ENCODE data around the gene BAZ2B.

BAZ2B gene

DNA sequence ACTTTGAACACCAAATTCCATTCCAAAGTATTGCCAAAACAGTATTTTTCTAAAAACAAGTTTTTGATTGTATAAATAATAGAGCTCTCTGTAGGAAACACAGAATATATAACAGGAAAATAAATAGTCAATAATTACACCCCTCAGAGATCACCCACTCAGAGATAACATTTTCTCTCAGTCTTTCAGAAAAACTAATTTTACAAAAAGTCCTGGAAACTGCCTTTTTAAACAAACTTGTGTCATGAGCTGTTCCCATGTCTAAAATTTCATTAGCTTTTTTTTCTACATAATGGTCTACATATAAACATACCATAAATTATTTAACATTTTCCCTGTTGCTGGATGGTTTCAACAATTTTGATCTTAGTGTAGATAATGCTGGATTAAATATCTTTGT, 328.6 kb downstream of the BAZ2B start:
- Histone ChIP-seq H2AFZ (ENCODE audit: low read length, unreplicated experiment) (no peak overlapping the region), H3K36me3 (ENCODE audit: insufficient read depth, low read length) (no peaks in the 10 kb centered on the region), H3K4me3 (ENCODE audit: low read depth, low read length) (no peak overlapping the region), H3K79me2 (ENCODE audit: control insufficient read depth, insufficient read depth, low read length, unreplicated experiment) (peaks cover 12% of the 10 kb centered on the region), H3K4me1 (ENCODE audit: control insufficient read depth, insufficient read depth, low read length, unreplicated experiment) (peaks cover 25% of the 10 kb centered on the region), H3K27ac (ENCODE audit: low read depth, low read length) (no peak overlapping the region), H3K27me3 (ENCODE audit: insufficient read depth, low read length) (no peaks in the 10 kb centered on the region)

DNA sequence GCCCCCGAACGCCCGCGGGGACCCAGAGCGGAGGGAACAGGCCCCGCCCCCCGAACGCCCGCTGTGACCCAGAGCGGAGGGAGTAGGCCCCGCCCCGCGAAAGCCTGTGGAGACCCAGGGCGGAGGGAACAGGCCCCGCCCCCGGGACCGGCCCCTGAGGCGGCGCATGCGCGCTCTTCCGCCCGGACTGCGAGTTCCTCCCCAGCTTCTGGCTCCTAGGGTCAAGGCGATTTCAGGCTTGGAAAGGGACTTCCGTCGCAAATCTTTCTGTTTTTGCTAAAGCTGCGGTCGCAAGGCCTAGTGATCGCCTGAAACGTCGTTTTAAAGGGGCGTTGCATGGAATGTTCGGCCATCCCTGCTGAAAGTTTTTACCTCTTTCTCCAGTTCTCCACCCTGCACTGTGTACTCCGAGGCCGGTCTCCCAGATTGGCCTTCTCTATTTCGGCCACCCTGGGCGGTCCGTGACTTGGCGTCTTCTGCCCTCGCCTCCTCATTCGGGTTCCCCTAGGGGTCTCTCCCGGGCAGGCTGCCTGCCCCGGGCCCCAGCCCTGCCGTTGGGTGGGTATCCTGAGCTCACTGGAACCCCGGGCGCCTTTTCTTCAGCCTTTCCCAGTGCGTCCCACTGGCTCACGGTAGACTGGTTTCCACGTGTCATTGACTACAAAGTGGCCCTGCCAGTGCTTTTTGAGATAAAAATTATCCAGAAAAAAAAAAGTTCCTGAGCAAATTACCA, 329.5 kb downstream of the BAZ2B start:
- peak overlapping the region; percentile 89 for H2AFZ ChIP-seq (ENCODE audit: low read length, unreplicated experiment)
- H3K4me3 ChIP-seq (ENCODE audit: low read depth, low read length), result peak overlapping the region; percentile 85
- H3K27me3 ChIP-seq (ENCODE audit: insufficient read depth, low read length), result no peaks in the 10 kb centered on the region
- peaks cover 12% of the 10 kb centered on the region for H3K79me2 ChIP-seq (ENCODE audit: control insufficient read depth, insufficient read depth, low read length, unreplicated experiment)
- no peaks in the 10 kb centered on the region for H3K36me3 ChIP-seq (ENCODE audit: insufficient read depth, low read length)
- H3K27ac ChIP-seq (ENCODE audit: low read depth, low read length), result peak overlapping the region; percentile 42
- peaks cover 25% of the 10 kb centered on the region for H3K4me1 ChIP-seq (ENCODE audit: control insufficient read depth, insufficient read depth, low read length, unreplicated experiment)

DNA sequence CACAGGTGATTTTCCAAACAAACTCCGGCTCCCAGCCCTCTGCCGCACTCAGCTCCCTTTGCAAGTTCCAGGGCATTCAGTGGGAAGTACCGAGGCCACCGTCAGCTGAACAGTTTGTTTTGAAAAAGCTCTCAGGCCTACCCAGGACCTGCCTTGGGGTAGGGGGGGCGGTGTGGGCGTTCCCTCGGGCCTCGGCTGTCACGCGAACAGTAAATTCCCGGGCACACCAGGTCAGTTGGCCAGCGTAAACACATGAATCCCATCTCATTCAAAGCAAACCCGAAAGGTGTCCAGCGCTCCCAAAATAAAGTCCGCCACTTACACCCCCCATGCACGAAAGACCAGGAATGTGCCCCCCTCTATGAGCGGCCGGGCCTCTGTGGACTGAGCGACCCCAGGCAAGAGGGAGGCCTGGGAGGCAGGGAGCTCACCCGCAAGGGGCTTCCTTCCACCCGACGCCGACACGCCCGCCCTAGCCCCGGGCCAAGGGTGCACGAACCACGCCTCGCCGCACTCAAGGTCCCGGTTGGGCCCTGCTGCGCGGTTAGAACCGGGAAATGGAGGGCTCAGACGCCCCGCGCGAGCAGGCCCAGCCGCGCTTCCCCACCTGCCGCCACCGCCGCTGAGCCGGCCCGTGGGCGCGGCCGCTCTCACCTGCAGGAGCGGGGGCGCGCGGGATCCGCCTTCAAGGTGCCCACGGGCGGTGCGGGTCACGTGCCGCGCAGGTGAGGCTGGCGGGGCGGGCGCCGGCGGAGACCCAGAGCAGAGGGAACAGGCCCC, 330.2 kb downstream of the BAZ2B start, which contains the start of gene WDSUB1:
Gene WDSUB1 (minus strand): TSS at position 775 of the 780 bp plus-strand sequence. CDS start 3,634 bp downstream, outside the sequence.
- Histone ChIP-seq H2AFZ (ENCODE audit: low read length, unreplicated experiment) (peak within 1 kb of the TSS; percentile 89), H3K27me3 (ENCODE audit: insufficient read depth, low read length) (no peaks in the 10 kb centered on the region), H3K4me1 (ENCODE audit: control insufficient read depth, insufficient read depth, low read length, unreplicated experiment) (peaks cover 25% of the 10 kb centered on the region), H3K79me2 (ENCODE audit: control insufficient read depth, insufficient read depth, low read length, unreplicated experiment) (peaks cover 12% of the 10 kb centered on the region), H3K27ac (ENCODE audit: low read depth, low read length) (peak within 1 kb of the TSS; percentile 42), H3K4me3 (ENCODE audit: low read depth, low read length) (peak within 1 kb of the TSS; percentile 85), H3K36me3 (ENCODE audit: insufficient read depth, low read length) (no peaks in the 10 kb centered on the region)

DNA sequence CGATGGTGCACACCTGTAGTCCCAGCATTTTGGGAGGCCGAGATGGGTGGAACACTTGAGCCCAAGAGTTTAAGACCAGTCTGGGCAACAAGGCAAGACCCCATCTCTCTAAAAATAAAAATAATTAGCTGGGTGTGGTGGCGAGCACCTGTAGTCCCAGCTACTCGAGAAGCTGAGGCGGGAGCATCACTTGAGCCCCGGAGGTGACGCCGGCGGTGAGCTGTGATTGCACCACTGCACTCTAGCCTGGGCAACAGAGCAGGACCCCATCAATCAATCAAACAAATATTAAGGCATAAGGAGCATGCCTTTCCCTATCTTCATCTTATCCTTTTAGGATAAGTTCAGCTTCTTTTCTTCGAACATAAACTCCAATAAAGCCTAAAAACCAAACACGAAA, 330.9 kb downstream of the BAZ2B start:
- H3K27ac ChIP-seq (ENCODE audit: low read depth, low read length), result no peak overlapping the region
- H3K4me1 ChIP-seq (ENCODE audit: control insufficient read depth, insufficient read depth, low read length, unreplicated experiment), result peaks cover 21% of the 10 kb centered on the region
- no peaks in the 10 kb centered on the region; the same call in 1 of the 2 replicates for H3K36me3 ChIP-seq (ENCODE audit: insufficient read depth, low read length)
- H3K4me3 ChIP-seq (ENCODE audit: low read depth, low read length), result peak overlapping the region; percentile 85
- peaks cover 12% of the 10 kb centered on the region for H3K79me2 ChIP-seq (ENCODE audit: control insufficient read depth, insufficient read depth, low read length, unreplicated experiment)
- no peaks in the 10 kb centered on the region for H3K27me3 ChIP-seq (ENCODE audit: insufficient read depth, low read length)
- H2AFZ ChIP-seq (ENCODE audit: low read length, unreplicated experiment), result peak overlapping the region; percentile 77

DNA sequence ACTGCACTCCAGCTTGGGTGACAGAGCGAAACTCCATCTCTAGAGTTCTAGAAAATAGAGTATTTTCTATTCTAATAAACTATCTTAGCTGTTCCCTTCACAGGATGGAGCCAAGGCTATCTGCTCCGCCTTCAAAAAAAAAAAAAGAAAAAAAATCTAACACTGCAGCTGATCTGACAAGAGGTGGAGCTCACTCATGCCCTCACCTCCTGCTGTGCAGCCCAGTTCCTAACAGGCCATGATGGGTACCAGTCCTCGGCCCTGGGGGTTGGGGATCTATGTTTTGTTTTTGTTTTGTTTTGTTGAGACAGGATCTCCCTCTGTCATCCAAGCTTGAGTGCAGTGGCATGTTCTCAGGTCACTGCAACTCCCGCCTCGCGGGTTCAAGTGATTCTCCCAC, 332.8 kb downstream of the BAZ2B start:
- Histone ChIP-seq H2AFZ (ENCODE audit: low read length, unreplicated experiment) (no peak overlapping the region), H3K4me3 (ENCODE audit: low read depth, low read length) (no peak overlapping the region), H3K79me2 (ENCODE audit: control insufficient read depth, insufficient read depth, low read length, unreplicated experiment) (peaks cover 12% of the 10 kb centered on the region), H3K27me3 (ENCODE audit: insufficient read depth, low read length) (no peaks in the 10 kb centered on the region), H3K4me1 (ENCODE audit: control insufficient read depth, insufficient read depth, low read length, unreplicated experiment) (peaks cover 17% of the 10 kb centered on the region), H3K27ac (ENCODE audit: low read depth, low read length) (no peak overlapping the region), H3K36me3 (ENCODE audit: insufficient read depth, low read length) (no peaks in the 10 kb centered on the region; the same call in 1 of the 2 replicates)

DNA sequence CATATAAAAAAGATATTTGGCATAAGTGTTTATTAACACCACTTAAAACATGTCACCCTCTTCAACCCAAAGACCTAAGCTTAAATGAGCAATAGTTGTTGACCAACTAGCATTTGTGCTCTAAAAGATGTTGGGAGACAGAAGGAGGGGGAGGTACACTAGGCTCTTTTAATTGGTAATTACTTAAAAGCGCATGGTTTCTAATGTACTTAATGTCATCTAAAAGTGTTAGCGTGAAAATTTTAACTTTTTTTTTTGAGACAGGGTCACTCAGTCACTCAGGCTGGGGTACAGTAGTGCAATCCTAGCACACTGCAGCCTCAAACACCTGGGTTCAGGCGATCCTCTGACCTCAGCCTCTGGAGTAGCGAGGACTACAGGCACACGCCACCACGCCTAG, 335.3 kb downstream of the BAZ2B start:
- H3K4me3 ChIP-seq (ENCODE audit: low read depth, low read length), result no peak overlapping the region
- no peaks in the 10 kb centered on the region; the same call in 1 of the 2 replicates for H3K36me3 ChIP-seq (ENCODE audit: insufficient read depth, low read length)
- no peak overlapping the region for H3K27ac ChIP-seq (ENCODE audit: low read depth, low read length)
- H3K27me3 ChIP-seq (ENCODE audit: insufficient read depth, low read length), result no peaks in the 10 kb centered on the region
- peaks cover 9% of the 10 kb centered on the region for H3K4me1 ChIP-seq (ENCODE audit: control insufficient read depth, insufficient read depth, low read length, unreplicated experiment)
- H3K79me2 ChIP-seq (ENCODE audit: control insufficient read depth, insufficient read depth, low read length, unreplicated experiment), result peaks cover 12% of the 10 kb centered on the region
- H2AFZ ChIP-seq (ENCODE audit: low read length, unreplicated experiment), result no peak overlapping the region

DNA sequence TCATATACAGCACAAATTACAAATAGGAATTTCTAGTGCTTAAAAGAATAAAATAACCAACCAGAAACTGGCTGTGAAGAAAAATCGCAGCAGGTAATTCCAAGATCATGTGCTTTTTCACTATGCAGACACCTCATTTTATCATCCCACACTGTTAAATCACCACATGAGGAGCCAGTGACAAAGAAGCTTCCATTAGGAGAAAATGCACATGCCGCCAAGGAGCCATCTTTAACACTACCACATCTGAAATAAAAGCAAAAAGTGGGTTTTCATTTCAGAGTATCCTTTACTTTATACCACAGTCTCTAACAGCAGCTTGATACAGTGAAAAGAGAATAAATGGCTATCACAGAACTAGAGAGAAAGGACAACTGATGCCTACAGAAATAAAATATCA, 336.6 kb downstream of the BAZ2B start:
- Histone ChIP-seq H3K4me3 (ENCODE audit: low read depth, low read length) (no peak overlapping the region), H3K27me3 (ENCODE audit: insufficient read depth, low read length) (no peaks in the 10 kb centered on the region), H3K36me3 (ENCODE audit: insufficient read depth, low read length) (no peaks in the 10 kb centered on the region; the same call in 1 of the 2 replicates), H3K79me2 (ENCODE audit: control insufficient read depth, insufficient read depth, low read length, unreplicated experiment) (peaks cover 5% of the 10 kb centered on the region), H3K4me1 (ENCODE audit: control insufficient read depth, insufficient read depth, low read length, unreplicated experiment) (peaks cover under 1% of the 10 kb centered on the region), H2AFZ (ENCODE audit: low read length, unreplicated experiment) (no peak overlapping the region), H3K27ac (ENCODE audit: low read depth, low read length) (no peak overlapping the region)

DNA sequence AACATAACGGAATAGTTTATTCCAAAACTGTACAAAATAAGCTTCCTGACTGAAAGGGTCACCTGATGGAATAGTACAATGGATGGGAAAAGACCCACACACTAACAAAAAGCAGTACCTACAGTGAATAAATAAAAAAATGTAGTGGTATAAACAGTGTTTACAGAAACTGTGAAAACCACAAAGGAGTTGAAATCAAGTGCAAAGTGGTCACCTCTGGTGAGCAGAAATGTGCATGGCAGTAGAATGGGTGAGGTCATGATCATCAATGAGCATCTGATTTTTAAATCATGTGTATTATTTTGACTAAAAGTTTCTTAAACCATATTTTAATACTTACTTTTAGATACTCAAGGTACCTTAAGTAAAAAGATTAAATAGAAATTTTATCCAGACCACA, 341.2 kb downstream of the BAZ2B start:
- no peak overlapping the region for H3K4me3 ChIP-seq (ENCODE audit: low read depth, low read length)
- H3K4me1 ChIP-seq (ENCODE audit: control insufficient read depth, insufficient read depth, low read length, unreplicated experiment), result no peaks in the 10 kb centered on the region
- H3K79me2 ChIP-seq (ENCODE audit: control insufficient read depth, insufficient read depth, low read length, unreplicated experiment), result no peaks in the 10 kb centered on the region
- H3K27me3 ChIP-seq (ENCODE audit: insufficient read depth, low read length), result no peaks in the 10 kb centered on the region
- H3K27ac ChIP-seq (ENCODE audit: low read depth, low read length), result no peak overlapping the region
- peaks cover 11% of the 10 kb centered on the region; the same call in 1 of the 2 replicates for H3K36me3 ChIP-seq (ENCODE audit: insufficient read depth, low read length)
- no peak overlapping the region for H2AFZ ChIP-seq (ENCODE audit: low read length, unreplicated experiment)

DNA sequence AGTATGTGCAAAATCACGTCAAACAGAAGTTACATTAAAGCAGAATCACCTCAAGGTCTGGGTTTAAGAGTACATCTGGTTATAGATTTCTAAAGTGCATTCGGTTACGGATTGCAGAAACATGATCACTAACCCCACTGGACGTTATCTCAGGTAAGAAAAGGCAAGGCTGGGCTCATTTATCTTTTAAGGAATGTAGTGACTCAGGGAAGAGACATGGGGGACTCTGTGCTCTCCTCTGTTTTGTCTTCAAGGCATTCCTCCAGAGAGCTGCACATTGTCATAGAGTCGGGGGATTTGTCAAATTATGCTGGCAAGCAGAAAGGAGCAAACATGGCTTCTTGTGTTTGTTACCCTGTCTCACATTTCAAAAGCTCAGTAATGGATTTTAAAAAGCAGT, 344.2 kb downstream of the BAZ2B start:
- H3K4me1 ChIP-seq (ENCODE audit: control insufficient read depth, insufficient read depth, low read length, unreplicated experiment), result peaks cover 6% of the 10 kb centered on the region
- H3K4me3 ChIP-seq (ENCODE audit: low read depth, low read length), result no peak overlapping the region
- H3K36me3 ChIP-seq (ENCODE audit: insufficient read depth, low read length), result peaks cover 11% of the 10 kb centered on the region; the same call in 1 of the 2 replicates
- no peaks in the 10 kb centered on the region for H3K27me3 ChIP-seq (ENCODE audit: insufficient read depth, low read length)
- no peak overlapping the region for H2AFZ ChIP-seq (ENCODE audit: low read length, unreplicated experiment)
- H3K27ac ChIP-seq (ENCODE audit: low read depth, low read length), result no peak overlapping the region
- H3K79me2 ChIP-seq (ENCODE audit: control insufficient read depth, insufficient read depth, low read length, unreplicated experiment), result no peaks in the 10 kb centered on the region

DNA sequence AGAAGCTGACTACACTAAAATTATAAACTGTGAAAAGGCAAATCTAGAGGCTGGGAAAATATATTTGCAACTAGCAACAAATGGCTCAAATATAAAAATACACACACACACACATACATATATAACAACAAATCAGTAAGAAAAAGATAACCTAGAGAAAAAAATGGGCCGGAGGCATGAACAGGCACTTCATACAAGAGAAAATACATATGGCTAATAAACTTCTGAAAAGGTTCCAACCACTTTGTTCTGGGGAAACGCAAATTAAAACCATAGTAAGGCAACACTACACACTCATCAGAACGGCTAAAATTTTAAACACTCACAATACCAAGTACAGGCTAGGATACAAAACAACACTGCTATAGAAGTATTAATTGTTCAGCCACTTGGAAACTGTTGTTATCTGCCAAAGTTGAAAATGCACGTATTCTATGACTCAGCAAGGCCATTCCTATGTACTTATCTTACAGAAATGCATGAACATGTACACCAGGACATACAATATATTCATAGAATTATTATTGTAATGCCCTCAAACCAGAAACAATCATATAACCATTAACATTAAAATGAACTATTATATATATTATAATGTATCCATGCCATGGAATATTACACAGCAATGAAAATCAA, 345.5 kb downstream of the BAZ2B start:
- peaks cover 6% of the 10 kb centered on the region for H3K4me1 ChIP-seq (ENCODE audit: control insufficient read depth, insufficient read depth, low read length, unreplicated experiment)
- peaks cover 11% of the 10 kb centered on the region; the same call in 1 of the 2 replicates for H3K36me3 ChIP-seq (ENCODE audit: insufficient read depth, low read length)
- no peaks in the 10 kb centered on the region for H3K27me3 ChIP-seq (ENCODE audit: insufficient read depth, low read length)
- no peak overlapping the region for H3K4me3 ChIP-seq (ENCODE audit: low read depth, low read length)
- no peak overlapping the region for H3K27ac ChIP-seq (ENCODE audit: low read depth, low read length)
- H3K79me2 ChIP-seq (ENCODE audit: control insufficient read depth, insufficient read depth, low read length, unreplicated experiment), result no peaks in the 10 kb centered on the region
- H2AFZ ChIP-seq (ENCODE audit: low read length, unreplicated experiment), result no peak overlapping the region

Measured in ACC112 (cell line).